ENCODE data around the gene RECQL5.
"Not testable (repeated sequence)": the region's sequence is repeated elsewhere in the genome, so short reads cannot be mapped to it uniquely, and the experiment has no call there.

Gene RECQL5

DNA sequence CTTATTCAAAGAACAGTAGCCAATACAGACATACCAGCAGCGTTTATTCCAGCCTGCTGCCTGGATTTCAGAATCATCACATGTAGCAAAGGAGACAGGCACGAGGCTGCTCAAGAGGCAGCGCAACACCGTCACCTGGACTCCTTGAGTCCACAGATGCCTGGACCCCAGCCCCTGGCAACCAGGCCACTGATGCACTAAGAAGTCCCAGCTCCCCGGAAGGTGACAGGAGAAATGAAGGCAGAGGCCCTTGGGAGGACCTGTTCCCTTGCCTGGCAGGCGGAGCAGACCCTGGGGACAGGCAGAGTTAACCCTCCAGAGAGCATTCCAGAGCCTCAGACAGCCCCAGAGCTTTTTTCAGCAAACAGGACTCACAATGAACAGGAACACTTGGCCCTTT lies 17.3 kb downstream of the RECQL5 start:
- no peak for DNase-seq

DNA sequence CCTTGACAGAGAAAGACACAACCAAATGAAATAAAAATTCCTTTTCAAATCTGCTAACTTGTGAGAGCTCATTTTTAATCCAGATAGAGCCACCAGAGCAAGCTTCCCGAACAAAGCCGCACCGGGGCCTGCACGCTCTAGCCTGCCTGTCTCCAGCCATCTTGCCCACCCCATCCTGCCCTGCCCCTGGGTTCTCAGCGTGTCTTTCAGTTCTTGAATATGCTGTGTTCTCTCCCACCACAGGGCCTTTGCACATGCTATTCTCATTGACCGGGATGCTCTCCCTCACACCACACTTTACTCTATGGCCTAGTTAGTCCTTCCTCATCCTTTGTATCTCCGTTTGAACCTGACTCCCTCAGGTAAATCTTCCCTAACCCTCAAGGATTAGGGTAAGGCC lies 19.0 kb downstream of the RECQL5 start:
- DNase-seq = no peak

DNA sequence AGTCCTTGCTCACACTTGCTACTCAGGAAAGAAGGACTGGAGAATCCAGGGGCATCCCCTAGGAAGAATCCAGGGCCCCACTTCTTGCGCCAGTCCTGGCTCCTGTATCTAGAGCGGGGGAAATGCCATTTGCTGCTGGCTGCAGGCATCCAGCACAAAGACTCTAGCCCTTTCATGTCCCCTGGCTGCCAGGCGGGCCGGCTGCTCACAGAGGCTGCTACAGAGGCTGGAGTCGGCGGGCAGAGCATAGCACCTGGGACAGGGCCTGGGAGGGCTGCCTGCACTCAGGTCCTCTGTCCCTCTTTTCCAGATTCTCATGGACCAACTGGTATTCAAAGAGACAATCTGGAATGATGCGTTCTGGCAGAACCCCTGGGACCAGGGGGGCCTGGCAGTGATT lies 19.9 kb downstream of the RECQL5 start:
- peak in 14 of 56 donors; percentile 30 to 59 (median 40) for DNase-seq

DNA sequence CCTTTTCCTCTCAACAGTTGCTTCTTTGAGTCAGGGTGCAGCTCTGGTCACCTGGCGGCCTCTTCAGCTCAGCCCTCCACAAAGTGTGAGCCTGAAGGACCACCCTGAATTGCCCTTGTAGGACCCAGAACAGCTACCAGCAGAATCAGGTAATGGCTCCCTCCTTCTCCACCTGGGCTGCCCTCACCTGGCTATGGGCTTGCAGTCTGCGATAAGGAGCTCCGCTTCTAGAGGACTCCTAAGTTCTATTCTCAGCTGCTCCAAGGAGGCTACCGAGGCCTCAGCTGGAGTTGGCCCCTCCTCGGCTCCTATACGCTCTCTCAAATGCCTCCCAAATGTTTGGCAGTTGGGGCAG lies 20.3 kb downstream of the RECQL5 start:
- no peak for DNase-seq

DNA sequence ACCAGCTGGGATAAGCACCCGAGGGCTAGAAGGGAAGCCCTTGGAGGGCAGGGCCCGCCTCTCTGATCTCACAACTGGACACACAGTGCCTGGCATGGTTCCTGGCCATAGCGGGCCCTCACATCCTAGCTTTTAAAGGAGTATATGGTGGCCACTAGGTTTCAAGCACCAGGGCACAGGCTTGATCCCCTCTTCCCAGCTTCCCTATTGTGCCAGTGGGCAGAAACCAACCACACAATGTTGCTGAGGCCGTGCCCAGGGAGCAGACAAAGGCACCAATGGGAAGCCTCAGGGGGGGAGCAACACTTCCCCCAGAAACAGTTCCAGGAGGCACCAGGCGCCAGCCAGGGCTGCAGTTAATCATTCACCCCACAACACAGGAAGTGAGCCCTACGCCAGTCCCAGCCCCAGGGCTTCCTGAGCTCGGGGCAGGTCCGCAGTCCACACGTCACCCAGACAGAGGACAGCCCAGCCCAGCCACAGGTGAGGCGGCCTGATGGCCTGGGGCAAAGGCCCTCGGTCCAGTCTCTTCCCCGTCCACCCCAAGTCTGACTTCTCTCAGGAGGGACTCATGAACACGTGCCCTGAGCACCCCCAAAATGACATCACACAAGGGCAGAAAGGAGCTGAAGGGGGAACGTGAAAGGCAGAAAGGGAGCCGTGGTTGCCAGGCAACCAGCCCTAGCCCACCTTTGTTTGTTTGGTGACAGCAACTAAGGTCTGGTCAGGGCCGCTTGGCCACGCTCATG lies 20.9 kb downstream of the RECQL5 start:
- DNase-seq = peak in 53 of 56 donors; percentile 28 to 92 (median 74)

DNA sequence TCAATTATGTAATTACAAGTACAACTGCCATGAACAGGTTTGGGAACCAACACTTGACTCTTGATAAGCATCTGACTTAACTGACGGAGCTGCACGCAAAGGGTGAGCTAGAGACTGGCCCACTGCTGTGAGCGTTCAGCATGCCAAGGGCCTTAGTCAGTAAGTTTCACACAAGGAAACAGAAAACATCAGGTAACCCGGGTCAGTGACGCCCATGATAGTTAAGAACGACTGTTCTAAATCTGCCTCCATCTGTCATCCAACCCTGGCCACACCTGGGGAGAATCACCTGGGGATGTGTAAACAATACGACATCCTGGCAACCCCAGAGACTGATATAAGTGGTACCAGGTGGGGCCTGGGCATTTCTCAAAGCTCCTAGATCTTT lies 21.5 kb downstream of the RECQL5 start:
- no peak for DNase-seq

DNA sequence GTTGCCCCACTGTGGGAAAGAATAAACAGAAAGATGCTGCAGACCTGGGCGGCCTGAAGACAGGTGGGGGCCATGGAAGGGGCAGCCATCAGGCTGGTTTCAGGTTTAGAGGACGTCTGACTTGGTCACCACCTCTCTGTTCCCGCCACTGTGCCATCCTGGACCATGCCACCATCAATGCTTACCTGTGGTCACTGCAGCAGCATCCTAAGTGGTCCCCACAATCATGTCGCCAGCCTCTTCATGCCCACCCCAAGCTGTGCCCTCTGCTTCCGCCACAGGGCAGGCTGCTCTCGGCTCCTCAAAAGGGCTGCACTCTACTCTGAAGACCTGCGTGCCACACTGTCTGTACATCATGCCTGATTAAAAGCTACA lies 23.3 kb downstream of the RECQL5 start:
- no peak for DNase-seq

DNA sequence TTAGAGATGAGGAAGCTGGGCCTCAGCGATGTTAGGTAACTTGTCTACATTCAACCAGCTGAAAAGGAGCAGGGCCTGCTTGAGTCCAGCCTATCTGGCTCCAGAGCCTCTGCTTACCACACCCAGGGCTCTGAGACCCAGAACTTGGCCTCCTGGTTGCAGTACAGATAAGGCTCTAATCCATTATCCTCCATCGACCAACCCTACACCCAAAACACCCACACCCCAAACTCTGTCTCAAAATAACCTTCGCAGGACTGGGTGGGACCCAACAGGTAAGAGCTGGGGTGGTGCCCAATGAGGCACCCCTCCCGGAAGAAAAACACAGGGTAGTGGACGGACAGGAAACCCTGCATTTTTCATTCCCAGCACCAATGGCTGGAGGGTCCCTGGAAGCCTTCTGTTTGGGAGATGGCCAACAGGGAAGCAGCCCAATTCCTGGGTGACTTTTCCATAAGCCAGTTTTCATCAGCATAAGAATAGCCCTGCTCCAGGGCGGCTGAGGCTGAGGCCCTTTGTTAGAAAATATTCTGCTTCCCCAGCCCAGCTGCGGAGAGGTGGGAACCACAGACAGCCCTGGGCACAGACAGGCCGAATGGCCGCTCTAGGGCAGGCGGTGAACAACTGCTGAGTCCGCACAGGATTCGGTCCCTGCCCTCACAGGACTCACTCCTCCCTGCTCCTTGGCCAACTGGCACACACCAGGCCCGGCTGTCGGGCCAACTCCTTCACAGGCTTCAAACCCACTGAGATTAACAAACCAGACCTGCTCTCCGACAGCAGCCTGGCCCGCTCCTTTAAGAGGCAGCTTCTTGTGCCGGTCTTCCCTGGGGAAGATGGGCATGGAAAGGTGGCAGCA lies 23.9 kb downstream of the RECQL5 start:
- DNase-seq = peak in 11 of 56 donors; percentile 9 to 55 (median 29)

DNA sequence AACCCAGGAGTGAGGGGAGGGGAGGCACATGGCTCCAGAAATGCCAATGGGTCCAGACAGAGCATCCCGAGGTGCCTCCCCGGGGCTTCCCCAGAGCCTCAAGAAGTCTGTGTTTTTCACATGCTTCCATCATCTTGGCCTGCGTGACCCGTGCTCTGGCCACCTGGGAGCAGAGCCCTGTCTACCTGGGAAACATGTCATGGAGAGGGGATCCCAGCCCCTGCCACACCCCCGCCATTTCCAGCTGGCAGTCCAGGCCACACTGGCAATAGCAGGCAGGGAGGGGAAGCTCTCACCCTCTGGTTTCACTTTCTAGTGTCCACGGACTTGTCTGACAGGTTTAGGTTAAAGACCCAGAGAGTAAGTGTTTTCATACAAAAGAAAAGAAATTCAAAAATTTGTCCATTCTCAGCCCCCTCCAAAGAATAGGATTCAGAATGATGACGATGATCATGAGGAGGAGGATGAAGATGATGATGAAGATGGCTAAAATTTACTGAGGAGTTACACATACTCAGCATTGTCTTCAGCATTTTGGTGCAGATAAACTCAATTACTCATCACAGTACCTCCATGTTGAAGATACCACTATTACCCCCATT lies 24.7 kb downstream of the RECQL5 start:
- no peak for DNase-seq

DNA sequence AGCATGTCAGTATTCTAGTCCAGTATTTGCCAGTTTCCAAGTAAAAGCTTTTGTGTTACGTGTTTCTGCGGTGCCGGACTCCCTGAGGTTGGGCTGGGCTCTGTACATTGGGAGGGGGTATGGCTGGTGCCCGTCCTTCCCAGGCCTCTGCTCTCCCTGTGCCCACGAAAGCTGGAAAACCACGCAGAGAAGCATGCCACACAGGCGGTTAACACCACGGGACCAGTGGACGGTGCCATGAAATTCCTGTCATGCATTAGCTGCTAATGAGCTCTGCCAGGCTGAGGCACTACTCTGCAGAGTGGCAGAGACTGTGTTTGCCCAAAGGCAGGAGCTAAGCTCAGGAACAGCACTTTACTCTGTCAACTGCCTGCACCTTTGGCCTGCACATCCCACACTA lies 25.6 kb downstream of the RECQL5 start:
- peak in 17 of 56 donors; percentile 8 to 68 (median 40) for DNase-seq

DNA sequence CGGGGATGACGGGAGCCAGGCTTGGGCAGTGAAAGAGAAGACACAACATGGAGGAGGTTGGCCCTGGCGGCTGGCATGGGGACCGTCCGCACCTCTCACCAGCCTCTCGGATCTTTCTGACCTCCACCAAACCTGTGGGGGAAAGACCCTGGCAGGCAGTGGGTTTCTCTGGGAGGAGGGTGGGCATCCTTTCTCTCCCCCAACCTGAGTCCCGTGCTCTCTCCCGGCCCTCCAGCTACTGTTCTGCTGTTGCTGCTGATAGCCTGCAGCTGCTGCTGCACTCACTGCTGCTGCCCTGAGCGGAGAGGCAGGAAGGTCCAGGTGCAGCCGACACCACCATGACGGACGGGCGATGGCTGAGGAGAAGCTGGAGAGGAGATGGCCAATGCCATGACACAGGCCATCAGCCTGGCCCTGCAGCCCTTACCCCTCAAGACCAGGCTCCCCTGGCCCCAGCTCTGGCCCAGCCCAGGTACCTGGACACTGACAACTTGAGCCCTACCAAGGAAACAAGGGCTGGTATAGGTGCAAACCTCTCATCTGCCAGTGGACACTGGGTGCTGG lies 26.3 kb downstream of the RECQL5 start:
- no peak for DNase-seq

DNA sequence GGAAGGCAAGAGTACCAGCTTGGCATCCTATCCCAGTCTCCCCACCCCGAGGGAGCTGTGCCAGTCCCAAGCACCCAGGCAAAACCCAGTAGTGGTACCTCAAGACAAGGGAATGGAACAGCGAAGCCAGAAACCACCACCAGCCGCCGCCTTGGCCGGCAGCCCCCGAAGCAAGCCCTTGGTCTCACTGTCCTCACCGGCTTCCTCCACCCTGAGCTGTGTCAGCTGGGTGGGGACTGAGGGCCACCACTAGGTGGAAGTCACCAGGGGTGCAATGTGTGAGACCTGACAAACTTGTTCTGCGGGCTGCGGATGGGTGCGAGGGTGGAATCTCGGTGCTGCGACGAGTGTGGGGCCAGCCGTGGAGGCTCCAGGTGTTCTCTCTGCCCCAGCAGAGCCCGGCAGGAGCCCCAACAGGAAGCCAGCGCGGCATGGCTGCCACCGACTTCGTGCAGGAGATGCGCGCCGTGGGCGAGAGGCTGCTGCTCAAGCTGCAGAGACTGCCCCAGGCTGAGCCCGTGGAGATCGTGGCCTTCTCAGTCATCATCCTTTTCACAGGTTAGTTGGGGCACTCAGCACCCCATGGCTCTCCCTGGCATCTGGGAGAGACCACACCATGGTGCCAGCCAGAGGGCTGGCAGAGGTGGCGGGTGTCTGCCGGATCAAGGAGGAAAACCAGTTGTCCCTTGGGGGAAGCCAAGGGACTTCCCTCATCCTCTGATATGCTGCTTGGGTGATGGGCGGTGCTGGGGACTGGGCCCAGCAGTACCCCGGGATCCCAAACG lies 27.0 kb downstream of the RECQL5 start:
- no peak for DNase-seq

DNA sequence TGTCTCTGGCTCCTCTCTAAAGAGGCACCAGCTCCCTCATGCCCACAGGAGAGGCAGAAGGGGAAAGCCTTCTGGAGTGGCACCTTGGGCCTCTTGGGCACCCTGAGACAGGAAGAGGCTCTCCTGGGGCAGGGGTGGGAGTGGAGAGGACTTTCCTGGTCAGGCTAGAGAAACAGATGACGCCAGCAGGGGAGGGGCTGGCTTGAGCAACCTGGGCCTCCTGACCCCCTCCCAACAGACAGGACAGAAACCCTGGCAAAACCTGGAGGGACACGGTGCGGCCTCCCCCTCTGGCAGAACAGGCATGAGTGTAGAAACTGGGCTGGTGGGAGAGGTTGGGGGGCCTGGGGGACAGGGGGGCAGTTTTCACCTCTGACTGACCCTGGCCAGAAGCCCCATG lies 27.6 kb downstream of the RECQL5 start:
- no peak for DNase-seq

DNA sequence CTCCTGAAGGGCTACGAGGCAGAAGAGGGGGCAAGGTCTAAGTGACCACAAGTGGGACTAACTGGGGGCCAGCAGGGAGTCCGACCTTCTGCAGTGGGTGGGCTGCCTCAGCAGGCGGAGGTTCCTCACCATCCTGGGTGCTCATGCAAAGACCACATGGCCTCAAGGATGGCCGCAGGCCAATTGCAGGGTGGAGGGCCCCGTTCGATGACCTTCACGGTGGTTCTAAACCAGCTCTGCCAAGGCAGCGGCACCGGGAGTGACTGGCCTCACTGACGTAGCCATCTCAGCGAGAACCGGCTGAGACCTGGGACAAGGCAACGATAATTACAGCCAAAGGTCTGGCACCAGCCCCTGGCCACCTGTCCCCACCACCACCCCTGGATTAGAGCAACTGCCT lies 28.1 kb downstream of the RECQL5 start:
- no peak for DNase-seq

DNA sequence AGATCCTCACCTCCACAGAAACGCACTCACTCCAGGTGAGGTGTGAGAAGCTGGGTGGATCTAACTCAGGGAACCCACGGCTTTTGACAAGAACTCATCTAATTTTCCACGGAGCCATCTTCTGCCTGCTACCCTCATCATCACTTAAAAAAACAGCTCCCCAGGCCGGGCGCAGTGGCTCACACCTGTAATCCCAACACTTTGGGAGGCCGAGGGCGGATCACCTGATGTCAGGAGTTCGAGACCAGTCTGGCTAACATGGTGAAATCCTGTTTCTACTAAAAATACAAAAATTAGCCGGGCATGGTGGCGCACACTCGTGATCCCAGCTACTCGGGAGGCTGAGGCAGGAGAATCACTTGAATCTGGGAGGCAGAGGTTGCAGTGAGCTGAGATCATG lies 28.9 kb downstream of the RECQL5 start:
- DNase-seq = not testable (repeated sequence)

DNA sequence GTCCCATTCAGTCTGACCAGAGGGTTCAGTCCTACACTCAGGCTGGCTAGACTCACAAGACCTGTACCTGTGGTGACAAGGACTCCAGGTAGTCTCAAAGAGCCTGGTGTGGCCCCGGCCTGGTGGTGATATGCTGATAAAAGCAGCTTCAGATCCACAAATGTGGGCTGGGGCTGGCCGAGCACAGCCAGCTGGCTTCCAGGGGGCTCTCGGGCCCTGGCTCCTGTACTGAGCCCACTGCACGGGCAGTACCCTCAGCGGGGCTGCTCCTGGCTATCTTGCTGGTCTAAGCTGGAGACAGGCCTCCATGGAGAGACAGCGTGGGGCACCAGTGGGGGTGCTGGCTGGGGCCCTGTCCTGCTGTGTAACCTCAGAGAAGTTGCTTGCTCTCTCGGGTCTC lies 29.4 kb downstream of the RECQL5 start:
- DNase-seq = no peak

DNA sequence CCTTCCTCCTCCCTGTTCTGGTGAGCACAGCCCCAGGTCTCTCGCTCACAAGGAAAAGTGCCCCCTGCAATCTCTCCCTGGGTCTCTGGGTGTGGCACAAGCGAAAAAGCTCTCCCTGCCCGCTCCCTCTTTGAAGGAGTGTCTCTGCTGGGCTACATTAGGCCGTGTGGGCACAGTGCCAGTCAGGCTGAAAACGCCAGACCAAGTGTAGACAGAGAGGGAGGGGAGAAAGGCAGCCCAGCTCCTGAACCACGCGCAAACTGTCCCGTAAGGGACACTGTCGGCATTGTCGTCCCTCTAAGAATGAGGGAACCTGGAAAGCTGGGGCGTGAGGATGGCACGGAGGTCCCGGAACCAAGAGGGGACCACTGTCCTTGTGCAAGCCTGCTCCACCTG lies 29.8 kb downstream of the RECQL5 start:
- peak in 22 of 56 donors; percentile 4 to 66 (median 36) for DNase-seq

DNA sequence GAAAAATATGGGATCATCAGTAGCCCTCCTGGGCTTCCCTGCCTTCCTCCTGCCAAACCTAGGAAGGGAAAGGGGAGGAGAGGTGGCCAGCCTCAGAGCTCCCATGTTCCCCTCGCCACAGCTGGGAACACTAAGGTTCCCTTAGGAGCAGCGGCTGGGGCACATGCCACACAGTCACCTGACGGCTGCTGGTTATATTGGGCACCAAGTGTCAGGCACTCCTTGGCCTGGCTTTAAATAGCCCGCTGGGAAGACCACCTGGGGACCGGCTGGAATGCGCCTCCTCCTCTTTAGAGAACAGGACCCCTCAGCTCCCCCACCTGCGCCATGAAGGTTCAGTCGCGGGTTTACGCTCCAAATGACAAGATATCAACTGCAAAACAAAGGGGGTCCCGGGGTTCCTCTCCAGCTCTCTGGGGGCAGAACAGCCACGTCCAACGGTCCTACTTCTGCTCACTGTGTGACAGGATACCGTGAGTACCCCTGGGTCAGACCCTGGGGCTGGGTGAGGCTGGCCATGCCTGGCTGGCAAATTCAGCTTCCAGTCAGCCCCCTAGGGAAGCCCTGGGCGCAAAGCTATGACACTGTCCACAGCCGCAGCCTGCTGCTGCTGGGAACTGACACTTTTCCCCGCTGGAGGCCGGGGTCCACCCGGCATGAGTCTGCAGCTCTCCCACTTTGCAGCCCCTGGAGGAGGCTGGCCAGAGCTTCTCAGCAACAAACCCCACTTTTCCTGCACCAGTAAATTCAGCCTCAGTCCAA lies 30.4 kb downstream of the RECQL5 start:
- DNase-seq = no peak

DNA sequence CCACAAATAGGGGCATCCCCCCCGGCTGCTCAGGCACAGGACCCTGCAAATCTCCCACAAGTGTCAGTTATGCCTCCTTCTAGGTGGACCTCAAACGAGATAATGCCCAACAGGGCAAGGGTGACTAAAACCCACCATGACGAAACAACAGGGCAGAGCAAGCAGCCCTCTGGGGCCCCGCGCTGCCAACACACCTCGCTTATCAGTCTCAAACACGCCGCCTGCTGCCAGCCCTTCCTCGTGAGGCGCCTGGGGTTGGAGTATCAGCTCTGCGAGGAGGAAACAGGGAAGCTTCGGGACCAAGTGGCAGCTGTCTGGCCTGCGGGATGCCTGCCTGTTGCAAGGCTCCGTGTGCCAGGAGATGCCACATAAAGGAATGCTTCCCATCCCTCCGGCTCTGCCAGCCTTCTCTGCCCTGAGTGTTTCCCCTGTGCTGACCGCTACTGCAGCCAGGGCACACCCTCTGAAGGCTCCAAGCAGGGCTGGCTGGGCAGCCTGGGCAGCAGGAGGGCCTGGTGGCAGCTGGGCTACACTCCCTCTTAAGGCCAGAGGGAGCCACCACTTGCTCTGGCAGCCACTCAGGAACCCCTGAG lies 31.2 kb downstream of the RECQL5 start:
- peak in 24 of 56 donors; percentile 15 to 66 (median 42) for DNase-seq
